GM23248 (cell line): ENCODE data around the gene ZNF181. TPM values are rescaled to one million over a fixed set of nuclear protein-coding genes. Genes with fewer than 3 reads are reported as not detected.
A peak's percentile ranks its signal among the peaks of the same experiment; 100 is the strongest.

Experiments used
- DNase-seq: peaks from one replicate; pipeline ENCODE4 v3.0.0-alpha.2; 2015
- H2AFZ ChIP-seq: fragments of 200-600 bp; sonication (generic); 2 replicates; pipeline ENCODE4 v1.6.1; 2016; ENCODE audit warnings: antibody characterized with exemption
- H3F3A ChIP-seq: fragments of 200-600 bp; sonication (generic); 2 replicates; pipeline ENCODE4 v1.6.1; 2016; ENCODE audit warnings: mild to moderate bottlenecking, antibody characterized with exemption, mixed run types; ENCODE audit not compliant: insufficient read depth
- H3K27ac ChIP-seq: fragments of 200-600 bp; sonication (generic); 2 replicates; pipeline ENCODE4 v1.5.1; 2016; ENCODE audit warnings: mild to moderate bottlenecking
- H3K27me3 ChIP-seq: fragments of 200-600 bp; sonication (generic); replicated peaks from 2 replicates; pipeline ENCODE4 v1.6.1; 2016; ENCODE audit warnings: mild to moderate bottlenecking; ENCODE audit not compliant: insufficient read depth
- H3K36me3 ChIP-seq: fragments of 200-600 bp; sonication (generic); 2 replicates; pipeline ENCODE4 v1.6.1; 2016; ENCODE audit warnings: low read depth, mild to moderate bottlenecking
- H3K4me1 ChIP-seq: fragments of 200-600 bp; sonication (generic); 2 replicates; pipeline ENCODE4 v1.6.1; 2016; ENCODE audit warnings: mild to moderate bottlenecking; ENCODE audit not compliant: insufficient read depth
- H3K4me2 ChIP-seq: fragments of 200-600 bp; sonication (generic); one replicate; pipeline ENCODE4 v1.6.1; 2016; ENCODE audit warnings: mild to moderate bottlenecking; ENCODE audit not compliant: unreplicated experiment
- H3K4me3 ChIP-seq: fragments of 200-600 bp; sonication (generic); 2 replicates; pipeline ENCODE4 v1.5.1; 2016; ENCODE audit warnings: mild to moderate bottlenecking
- H3K79me2 ChIP-seq: fragments of 200-600 bp; sonication (generic); 2 replicates; pipeline ENCODE4 v1.6.1; 2016; ENCODE audit warnings: mild to moderate bottlenecking; ENCODE audit not compliant: insufficient read depth
- H3K9ac ChIP-seq: fragments of 200-600 bp; sonication (generic); 2 replicates; pipeline ENCODE4 v1.6.1; 2016; ENCODE audit warnings: mild to moderate bottlenecking
- H3K9me2 ChIP-seq: fragments of 200-600 bp; sonication (generic); 2 replicates; pipeline ENCODE4 v1.6.1; 2016; ENCODE audit warnings: mixed run types, mild to moderate bottlenecking, moderate library complexity; ENCODE audit not compliant: insufficient read depth
- H3K9me3 ChIP-seq: fragments of 200-600 bp; sonication (generic); one replicate; pipeline ENCODE4 v1.6.1; 2017; ENCODE audit warnings: low read depth
- H4K20me1 ChIP-seq: fragments of 200-600 bp; sonication (generic); 2 replicates; pipeline ENCODE4 v1.6.0; 2016; ENCODE audit not compliant: insufficient read depth
- EZH2 ChIP-seq: fragments of 200-600 bp; sonication (generic); IDR thresholded peaks from 2 replicates; pipeline ENCODE4 v1.6.1; 2018; ENCODE audit warnings: antibody characterized with exemption, mild to moderate bottlenecking; ENCODE audit not compliant: insufficient read depth, poor library complexity, severe bottlenecking
- EZH2phosphoT487 ChIP-seq: fragments of 200-600 bp; sonication (generic); IDR thresholded peaks from 2 replicates; pipeline ENCODE4 v1.6.1; 2018; ENCODE audit warnings: antibody characterized with exemption, moderate library complexity, mild to moderate bottlenecking, low read depth; ENCODE audit not compliant: insufficient read depth
- WGBS, 2 experiments: methylation state at CpG; one replicate each; pipeline ENCODE4 v1.1.6; 2015 to 2017; ENCODE audit warnings: low lambda C conversion rate in 2 of 2, low coverage in 1 of 2; ENCODE audit errors: missing lambda C conversion rate in 2 of 2; 5-methylcytosine and 5-hydroxymethylcytosine counted together
- in situ Hi-C: fragments of 300-500 bp; cut with MboI; formaldehyde crosslinking; loops from 2 replicates; pipeline ENCODE4 v1.15.0; 2020
- polyA plus RNA-seq: library from polyadenylated mRNA; unstranded; fragments of >200 nt; fragmentation: Nextera tagmentation; extraction: Ambion mirVana; gene quantifications from 2 replicates; pipeline ENCODE4 v1.2.1, GENCODE V29; 2016
- total RNA-seq: library from RNA; depleted of rRNA; stranded (reverse); fragments of >200 nt; shearing (Covaris generic); gene quantifications from 2 replicates; pipeline ENCODE4 v1.2.3, GENCODE V29; 2014

The ZNF181 gene
- total and polyA plus RNA-seq, 2 experiments from 2014 or later: 9.4 to 11.0 TPM

DNA sequence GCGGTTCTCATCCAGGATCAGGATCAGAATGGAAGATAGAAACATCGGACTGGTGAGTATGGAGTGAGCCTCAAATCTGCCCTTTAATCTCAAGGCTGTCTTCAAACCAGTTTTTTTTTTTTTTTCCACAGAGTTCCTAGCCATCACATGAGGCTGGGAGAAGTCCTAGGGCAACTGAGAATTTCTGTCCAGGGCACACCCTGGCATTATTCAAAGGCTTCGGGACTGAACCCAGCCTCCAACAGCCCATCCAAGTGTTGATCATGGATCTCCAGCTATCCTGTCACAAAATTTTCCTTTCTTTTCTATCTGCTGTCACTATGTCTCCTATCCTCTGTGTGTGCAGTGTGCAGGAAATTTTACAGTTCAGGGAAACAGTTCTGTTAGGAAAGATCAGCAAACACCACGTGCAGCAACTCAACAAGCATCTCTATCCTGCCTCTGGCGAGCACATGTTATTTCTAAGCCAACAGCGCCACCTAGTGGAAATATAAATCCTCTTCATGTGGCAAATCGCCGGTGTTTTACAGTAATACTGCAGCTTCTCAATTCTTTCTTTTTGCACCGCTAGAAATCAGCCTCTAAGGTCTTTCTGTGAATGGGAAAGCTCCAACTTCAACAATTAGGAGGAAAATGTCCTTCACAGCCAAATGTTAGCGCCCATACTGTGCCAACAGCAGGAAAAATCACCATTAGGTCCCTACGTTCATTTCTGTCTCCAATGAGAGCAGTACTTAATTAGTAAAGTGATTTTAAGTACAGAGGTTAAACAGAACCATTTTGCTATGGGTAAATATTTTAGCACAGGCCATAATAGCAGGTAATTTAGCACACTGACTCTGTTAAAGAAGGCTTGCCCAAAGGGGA lies 21.4 kb upstream of the ZNF181 start:
- DNase-seq: peak; percentile 82
- 26 to 31% methylated on average over 11 of the region's 11 CpGs for WGBS, 2 experiments
- Histone ChIP-seq H4K20me1 (no peaks in the 10 kb centered on the region), H3K4me1 (no peaks in the 10 kb centered on the region), H3K36me3 (no peaks in the 10 kb centered on the region), H3K9me3 (no peaks in the 10 kb centered on the region), H2AFZ (no peak overlapping the region), H3K27ac (no peak overlapping the region), H3K9me2 (no peaks in the 10 kb centered on the region), H3K9ac (no peak overlapping the region), H3K27me3 (no peaks in the 10 kb centered on the region), H3K4me3 (no peak overlapping the region), H3K4me2 (no peak overlapping the region), H3K79me2 (no peaks in the 10 kb centered on the region), H3F3A (no peaks in the 10 kb centered on the region)
- TF ChIP-seq EZH2phosphoT487 (no peak), EZH2 (no peak)
- in situ Hi-C loops: no loop called here

DNA sequence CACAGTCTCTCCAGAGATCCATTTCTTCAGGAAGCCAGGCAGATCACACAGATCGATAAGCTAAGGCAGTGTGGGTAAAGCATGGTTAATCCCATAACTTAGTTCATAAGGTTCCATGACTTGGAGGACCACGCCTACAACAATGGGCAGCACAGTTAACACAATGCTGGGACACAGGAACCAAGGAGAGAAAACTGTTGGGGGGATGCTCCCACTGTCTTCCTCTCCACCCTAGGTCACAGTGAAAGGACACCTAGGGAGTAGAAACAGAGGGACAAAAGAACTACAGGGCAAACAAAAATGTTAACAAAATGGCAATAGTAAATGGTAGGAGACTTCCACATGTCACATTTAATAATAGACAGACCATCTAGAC lies 20.8 kb upstream of the ZNF181 start:
- TF ChIP-seq EZH2 (no peak), EZH2phosphoT487 (no peak)
- Histone ChIP-seq H3K9ac (no peak overlapping the region), H4K20me1 (no peaks in the 10 kb centered on the region), H2AFZ (no peak overlapping the region), H3K27me3 (no peaks in the 10 kb centered on the region), H3K4me1 (no peaks in the 10 kb centered on the region), H3K36me3 (no peaks in the 10 kb centered on the region), H3K4me2 (no peak overlapping the region), H3F3A (no peaks in the 10 kb centered on the region), H3K9me3 (no peaks in the 10 kb centered on the region), H3K4me3 (no peak overlapping the region), H3K79me2 (no peaks in the 10 kb centered on the region), H3K9me2 (no peaks in the 10 kb centered on the region), H3K27ac (no peak overlapping the region)
- no peak for DNase-seq
- WGBS, 2 experiments: 64 to 70% methylated on average over 2 of the region's 2 CpGs
- in situ Hi-C loops: no loop called here

DNA sequence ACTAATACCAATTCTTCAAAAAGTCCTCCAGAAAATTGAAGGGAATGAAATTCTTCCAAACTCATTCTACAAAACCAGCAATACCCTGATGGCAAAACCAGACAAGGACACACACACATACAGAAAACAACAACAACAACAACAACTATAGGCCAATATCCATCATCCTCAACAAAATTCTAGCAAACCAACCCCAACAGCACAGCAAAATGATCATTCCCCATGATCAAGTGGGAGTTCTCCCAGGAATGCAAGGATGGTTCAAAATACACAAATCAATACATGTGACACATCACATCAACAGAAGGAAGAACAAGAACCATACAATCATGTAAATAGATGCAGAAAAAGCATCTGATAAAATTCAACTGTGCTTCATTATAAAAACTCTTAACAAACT lies 18.7 kb upstream of the ZNF181 start:
- Histone ChIP-seq H3K9me3 (no peaks in the 10 kb centered on the region), H3K36me3 (no peaks in the 10 kb centered on the region), H3K4me3 (no peak overlapping the region), H3K27ac (no peak overlapping the region), H3K27me3 (no peaks in the 10 kb centered on the region), H3K9me2 (no peaks in the 10 kb centered on the region), H2AFZ (no peak overlapping the region), H3K4me1 (no peaks in the 10 kb centered on the region), H4K20me1 (no peaks in the 10 kb centered on the region), H3K4me2 (no peak overlapping the region), H3K9ac (no peak overlapping the region), H3F3A (no peaks in the 10 kb centered on the region), H3K79me2 (no peaks in the 10 kb centered on the region)
- TF ChIP-seq EZH2phosphoT487 (no peak), EZH2 (no peak)
- no peak for DNase-seq
- in situ Hi-C loops: no loop called here

DNA sequence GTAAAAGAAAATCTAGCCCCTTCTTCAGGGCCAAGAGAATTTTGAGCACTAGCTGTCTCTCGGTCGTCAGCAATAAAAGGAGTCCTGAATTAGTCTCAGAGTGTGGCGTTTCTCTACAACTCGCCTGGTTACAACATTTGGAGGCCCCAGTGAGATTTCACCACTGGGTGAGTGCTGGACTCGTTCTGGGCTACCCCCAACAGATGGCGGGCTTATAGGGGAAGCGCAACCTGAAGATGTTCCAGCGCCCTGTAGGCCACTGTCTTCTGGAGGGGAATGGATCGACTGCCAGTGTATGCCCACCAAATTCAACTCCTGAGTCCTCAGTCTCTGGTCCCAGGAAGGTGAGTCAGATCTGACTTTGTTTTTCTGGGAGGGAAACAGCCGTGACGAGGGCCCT lies 11.7 kb upstream of the ZNF181 start:
- TF ChIP-seq EZH2 (no peak), EZH2phosphoT487 (no peak)
- Histone ChIP-seq H3K4me2 (no peak overlapping the region), H3K27me3 (no peaks in the 10 kb centered on the region), H3K79me2 (no peaks in the 10 kb centered on the region), H3K4me1 (no peaks in the 10 kb centered on the region), H4K20me1 (no peaks in the 10 kb centered on the region), H3K9ac (no peak overlapping the region), H3K9me2 (no peaks in the 10 kb centered on the region), H3K4me3 (no peak overlapping the region), H2AFZ (peak overlapping the region; percentile 45; the same call in 1 of the 2 replicates), H3K9me3 (no peaks in the 10 kb centered on the region), H3K27ac (no peak overlapping the region), H3F3A (no peaks in the 10 kb centered on the region), H3K36me3 (no peaks in the 10 kb centered on the region)
- in situ Hi-C loops: no loop called here
- 39 to 41% methylated on average over 11 of the region's 11 CpGs for WGBS, 2 experiments
- peak; percentile 35 for DNase-seq

DNA sequence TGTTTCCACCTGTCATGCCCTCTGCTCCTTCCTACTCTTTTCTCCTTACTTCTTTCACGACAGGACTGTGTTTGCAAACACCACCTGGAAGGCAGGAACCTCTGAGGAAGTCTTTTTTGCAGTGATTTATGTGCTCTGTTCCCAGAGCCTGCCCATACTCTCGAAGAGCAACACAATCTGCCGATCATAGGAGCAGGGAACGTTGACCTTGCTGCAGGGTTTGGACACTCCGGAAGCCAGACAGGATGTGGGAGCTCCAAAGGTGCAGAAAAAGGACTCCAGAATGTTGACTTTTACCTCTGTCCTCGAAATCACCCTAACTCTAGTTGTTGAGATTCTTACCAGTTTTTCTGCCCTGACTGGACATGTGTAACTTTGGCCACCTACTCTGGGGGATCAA lies 8.6 kb upstream of the ZNF181 start:
- no peaks in the 10 kb centered on the region for H3K36me3 ChIP-seq

More for the DNA sequence above, 8.6 kb upstream of the ZNF181 start:
- Histone ChIP-seq H3K4me2 (no peak overlapping the region), H4K20me1 (no peaks in the 10 kb centered on the region), H3K27ac (no peak overlapping the region), H3K9ac (no peak overlapping the region), H3K79me2 (no peaks in the 10 kb centered on the region), H2AFZ (no peak overlapping the region), H3K27me3 (no peaks in the 10 kb centered on the region), H3K9me3 (no peaks in the 10 kb centered on the region), H3K4me3 (no peak overlapping the region), H3K4me1 (no peaks in the 10 kb centered on the region), H3F3A (no peaks in the 10 kb centered on the region), H3K9me2 (no peaks in the 10 kb centered on the region)
- in situ Hi-C loops: no loop called here
- no peak for TF ChIP-seq EZH2
- TF ChIP-seq EZH2phosphoT487: no peak
- WGBS, 2 experiments: 10 to 12% methylated on average over 6 of the region's 6 CpGs
- no peak for DNase-seq
